SU-DHL-6 (cell line): ENCODE results near the gene CCDC142.

Experiments used
- H2AFZ ChIP-seq: fragments of 200-600 bp; sonication (generic); 2 replicates; pipeline ENCODE4 v1.6.1; 2014; ENCODE audit warnings: low read depth, mild to moderate bottlenecking, moderate library complexity, mixed read lengths, antibody characterized with exemption, low read length; ENCODE audit not compliant: severe bottlenecking
- H3F3A ChIP-seq: fragments of 200-600 bp; shearing (Covaris generic); 2 replicates; pipeline ENCODE4 v1.6.0; 2016; ENCODE audit warnings: antibody characterized with exemption, mild to moderate bottlenecking; ENCODE audit not compliant: insufficient read depth
- H3K27ac ChIP-seq: fragments of 200-600 bp; sonication (generic); 2 replicates; pipeline ENCODE4 v1.5.1; 2016; ENCODE audit warnings: low read depth, mild to moderate bottlenecking, low read length, moderate library complexity, mixed read lengths
- H3K27me3 ChIP-seq: fragments of 200-600 bp; sonication (generic), shearing (Covaris generic); 2 replicates; pipeline ENCODE4 v1.6.0; 2014; ENCODE audit warnings: mild to moderate bottlenecking, low read length
- H3K36me3 ChIP-seq: fragments of 200-600 bp; sonication (generic); 2 replicates; pipeline ENCODE4 v1.6.1; 2014; ENCODE audit warnings: mild to moderate bottlenecking, low read length, mixed read lengths
- H3K4me2 ChIP-seq: fragments of 300-600, 200-600 bp; shearing (Covaris generic), sonication (generic); 2 replicates; pipeline ENCODE4 v1.6.0; 2014; ENCODE audit warnings: low read length, low read depth, mild to moderate bottlenecking; ENCODE audit not compliant: poor library complexity, severe bottlenecking
- H3K4me3 ChIP-seq: fragments of 200-600 bp; sonication (generic); 2 replicates; pipeline ENCODE4 v1.5.1; 2014; ENCODE audit warnings: antibody characterized with exemption, low read length, mild to moderate bottlenecking, mixed read lengths; ENCODE audit not compliant: insufficient read depth, poor library complexity, severe bottlenecking
- H3K79me2 ChIP-seq: fragments of 200-600 bp; sonication (generic); 2 replicates; pipeline ENCODE4 v1.6.1; 2014; ENCODE audit warnings: mild to moderate bottlenecking, low read length, moderate library complexity; ENCODE audit not compliant: insufficient read depth
- H3K9ac ChIP-seq: fragments of 200-600 bp; sonication (generic); 2 replicates; pipeline ENCODE4 v1.7.0; 2014; ENCODE audit warnings: mild to moderate bottlenecking, low read length
- H3K9me2 ChIP-seq: fragments of 200-600 bp; sonication (generic); replicated peaks from 2 replicates; pipeline ENCODE4 v1.6.1; 2014; ENCODE audit warnings: low read length; ENCODE audit not compliant: insufficient read depth
- H3K9me3 ChIP-seq: fragments of 200-600 bp; sonication (generic); 2 replicates; pipeline ENCODE4 v1.6.1; 2014; ENCODE audit warnings: low read length, mixed read lengths; ENCODE audit not compliant: insufficient read depth
- H4K20me1 ChIP-seq: fragments of 200-600 bp; sonication (generic); 2 replicates; pipeline ENCODE4 v1.6.1; 2014; ENCODE audit warnings: low read depth, mild to moderate bottlenecking, antibody characterized with exemption, low read length, moderate library complexity, mixed read lengths
- CTCF ChIP-seq: fragments of 200-600 bp; sonication (generic); IDR thresholded peaks from one replicate; pipeline ENCODE4 v1.5.1; 2017; ENCODE audit warnings: antibody characterized with exemption, mild to moderate bottlenecking, low read length, moderate library complexity; ENCODE audit not compliant: insufficient read depth, poor library complexity, severe bottlenecking
- EZH2phosphoT487 ChIP-seq: fragments of 200-600 bp; sonication (generic), shearing (Covaris generic); conservative IDR thresholded peaks from 2 replicates; pipeline ENCODE4 v1.6.1; 2018; ENCODE audit warnings: mild to moderate bottlenecking, antibody characterized with exemption, low read length, moderate library complexity, mixed read lengths

The CCDC142 gene

GRCh38 chr2:74457129-74457548 lies 25.7 kb downstream of the CCDC142 start:
- H3K27me3 ChIP-seq, result no peaks in the 10 kb centered on the region
- H3K27ac ChIP-seq, result peak overlapping the region; percentile 87
- peak overlapping the region; percentile 77 for H3K9ac ChIP-seq
- no peak for TF ChIP-seq CTCF
- peak overlapping the region; percentile 64 for H3K4me3 ChIP-seq
- H3F3A ChIP-seq, result peaks cover 29% of the 10 kb centered on the region
- no peaks in the 10 kb centered on the region for H3K36me3 ChIP-seq
- no peaks in the 10 kb centered on the region for H4K20me1 ChIP-seq
- H3K4me2 ChIP-seq, result peak overlapping the region; percentile 86
- no peaks in the 10 kb centered on the region for H3K9me3 ChIP-seq
- H3K9me2 ChIP-seq, result no peaks in the 10 kb centered on the region
- H3K79me2 ChIP-seq, result 0 out of 2 replicates have a peak, but pooled peaks cover 6% of the 10 kb centered on the region
- H2AFZ ChIP-seq, result peak overlapping the region; percentile 28

- H3F3A ChIP-seq, result peaks cover 29% of the 10 kb centered on the region
- peak within 1 kb of the TSS; percentile 89 for H2AFZ ChIP-seq
- H3K9me3 ChIP-seq, result no peaks in the 10 kb centered on the region
- peak within 1 kb of the TSS; percentile 86 for H3K4me2 ChIP-seq
- peak within 1 kb of the TSS; percentile 80 for H3K4me3 ChIP-seq
- no peak for TF ChIP-seq EZH2phosphoT487
- no peak for TF ChIP-seq CTCF
- H3K9me2 ChIP-seq, result no peaks in the 10 kb centered on the region
- 0 out of 2 replicates have a peak, but pooled peaks cover 6% of the 10 kb centered on the region for H3K79me2 ChIP-seq
- H3K9ac ChIP-seq, result peak within 1 kb of the TSS; percentile 77
- H4K20me1 ChIP-seq, result no peaks in the 10 kb centered on the region
- no peak within 1 kb of the TSS for H3K27ac ChIP-seq
- H3K36me3 ChIP-seq, result no peaks in the 10 kb centered on the region
- H3K27me3 ChIP-seq, result no peaks in the 10 kb centered on the region
Measured at GRCh38 chr2:74454654-74455511, 27.9 kb downstream of the CCDC142 start, which contains the start of gene INO80B. Gene INO80B, plus strand, starts transcription at chr2:74455087. Its CDS starts 30 bp downstream, at chr2:74455117.

GRCh38 chr2:74450570-74451190 lies 32.1 kb downstream of the CCDC142 start:
- H2AFZ ChIP-seq, result no peak overlapping the region
- H3K36me3 ChIP-seq, result no peaks in the 10 kb centered on the region
- TF ChIP-seq EZH2phosphoT487, result no peak
- TF ChIP-seq CTCF, result no peak
- H3K4me2 ChIP-seq, result no peak overlapping the region
- no peaks in the 10 kb centered on the region for H3K9me2 ChIP-seq
- no peaks in the 10 kb centered on the region for H3K9me3 ChIP-seq
- peaks cover 15% of the 10 kb centered on the region; the same call in 1 of the 2 replicates for H3F3A ChIP-seq
- H3K4me3 ChIP-seq, result no peak overlapping the region
- H3K9ac ChIP-seq, result no peak overlapping the region
- 0 out of 2 replicates have a peak, but pooled peaks cover 1% of the 10 kb centered on the region for H3K79me2 ChIP-seq
- no peaks in the 10 kb centered on the region for H3K27me3 ChIP-seq
- H4K20me1 ChIP-seq, result no peaks in the 10 kb centered on the region
- no peak overlapping the region for H3K27ac ChIP-seq
